Esophagus squamous epithelium (tissue), 5 donors: ENCODE results near the gene MRPS7. TPM values are rescaled to one million over a fixed set of nuclear protein-coding genes. Genes with fewer than 3 reads are reported as not detected.

Experiments
- DNase-seq: peaks from one replicate; lab custom pipeline; 2025; lab: John Stamatoyannopoulos, UW
- H3K27ac ChIP-seq, 4 donors: fragments of 200-600 bp; sonication (generic); one replicate each; pipeline ENCODE4 v1.5.1; 2016 to 2019; ENCODE audit warnings: mild to moderate bottlenecking in 1 of 4
- H3K27me3 ChIP-seq, 4 donors: fragments of 200-600 bp; sonication (generic); 1 replicate in 3 of 4; 2 replicates in 1 of 4; pipeline versions ENCODE4 v1.5.1 to v1.6.0; 2017 to 2021; ENCODE audit warnings: antibody characterized with exemption in 1 of 4
- H3K36me3 ChIP-seq, 3 donors: fragments of 200-600 bp; sonication (generic); one replicate each; pipeline ENCODE4 v1.5.1; 2016 to 2019
- H3K4me1 ChIP-seq, 3 donors: fragments of 200-600 bp; sonication (generic); one replicate each; pipeline ENCODE4 v1.5.1; 2017 to 2019
- H3K4me3 ChIP-seq, 4 donors: fragments of 200-600 bp; sonication (generic); 1 replicate in 3 of 4; 2 replicates in 1 of 4; pipeline ENCODE4 v1.5.1; 2016 to 2019; ENCODE audit warnings: mild to moderate bottlenecking in 2 of 4, moderate library complexity in 1 of 4
- H3K9me3 ChIP-seq, 3 donors: fragments of 200-600 bp; sonication (generic); one replicate each; pipeline ENCODE4 v1.5.1; 2016 to 2019
- POLR2A ChIP-seq, 4 donors: fragments of 450-650 bp; IDR thresholded peaks; one replicate each; pipeline ENCODE4 v1.6.1; 2017; ENCODE audit warnings: antibody characterized with exemption in 4 of 4, mild to moderate bottlenecking in 4 of 4, moderate library complexity in 3 of 4
- WGBS, 2 donors: methylation state at CpG; one replicate each; pipeline ENCODE4 v1.1.5; 2018; 5-methylcytosine and 5-hydroxymethylcytosine counted together
- intact Hi-C: fragments of 100-400 bp; cut with DNase I; formaldehyde crosslinking; loops from one replicate; pipeline ENCODE4 v1.15.0; 2022
- total RNA-seq, 4 donors: library from RNA; depleted of rRNA; stranded (reverse); fragments of >200 nt; gene quantifications; one replicate each; pipeline ENCODE4 v1.1.0, GENCODE V29; 2016
- TF ChIP-seq, protein P1 (sequence below), 6 experiments: fragments of 450-650 bp in 4 of 6; fragments of 200-600 bp in 2 of 6; sonication (generic) in 2 of 6; IDR thresholded peaks; one replicate each; pipeline ENCODE4 v1.5.1; 2016 to 2019; ENCODE audit warnings: antibody characterized with exemption in 6 of 6, mild to moderate bottlenecking in 4 of 6, moderate library complexity in 4 of 6
- donor health status: DM: yes; HTN: yes; CAD: no.

The MRPS7 gene
- total RNA-seq, 4 donors from 2014 or later = 42.2 to 62.6 (median 48.7) TPM

DNA sequence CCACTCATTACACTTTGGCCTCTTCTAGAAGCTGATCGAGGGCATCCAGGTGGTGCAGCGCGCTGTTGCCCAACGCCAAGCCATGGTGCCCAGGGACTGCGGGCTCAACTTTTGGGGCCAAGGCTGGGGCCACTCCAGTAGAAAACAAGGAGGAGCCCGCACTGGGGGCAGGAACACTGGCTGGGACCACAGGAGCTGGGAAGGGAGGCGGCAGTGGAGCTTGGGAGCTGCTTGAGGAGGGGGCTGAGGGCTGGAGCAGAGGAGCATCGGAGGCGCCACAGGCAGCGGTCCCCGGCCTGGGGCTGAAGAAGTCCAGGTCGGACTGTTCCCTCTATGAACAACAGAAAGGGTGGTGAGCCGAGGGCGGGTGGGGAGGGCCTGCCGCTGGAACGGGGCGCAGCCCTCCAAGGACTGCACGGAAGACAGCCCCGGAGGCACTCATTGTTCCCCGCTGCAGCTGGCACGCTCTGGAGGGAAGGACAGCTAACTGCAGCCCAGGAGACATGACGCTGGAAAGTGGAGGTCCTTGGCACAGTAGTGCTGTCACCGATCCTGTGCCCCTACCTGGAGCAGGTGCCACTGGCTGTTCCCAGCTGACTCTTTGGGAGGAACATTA lies 21.8 kb upstream of the MRPS7 start:
- 80 to 88% methylated on average over 2 to 18 of the region's 23 CpGs for WGBS, 2 donors
- no peak overlapping the region for H3K4me3 ChIP-seq
- no peaks in the 10 kb centered on the region for H3K4me1 ChIP-seq
- no peak for TF ChIP-seq POLR2A (IDR thresholded peaks at IDR 0.05)
- TF ChIP-seq, protein P1, sequence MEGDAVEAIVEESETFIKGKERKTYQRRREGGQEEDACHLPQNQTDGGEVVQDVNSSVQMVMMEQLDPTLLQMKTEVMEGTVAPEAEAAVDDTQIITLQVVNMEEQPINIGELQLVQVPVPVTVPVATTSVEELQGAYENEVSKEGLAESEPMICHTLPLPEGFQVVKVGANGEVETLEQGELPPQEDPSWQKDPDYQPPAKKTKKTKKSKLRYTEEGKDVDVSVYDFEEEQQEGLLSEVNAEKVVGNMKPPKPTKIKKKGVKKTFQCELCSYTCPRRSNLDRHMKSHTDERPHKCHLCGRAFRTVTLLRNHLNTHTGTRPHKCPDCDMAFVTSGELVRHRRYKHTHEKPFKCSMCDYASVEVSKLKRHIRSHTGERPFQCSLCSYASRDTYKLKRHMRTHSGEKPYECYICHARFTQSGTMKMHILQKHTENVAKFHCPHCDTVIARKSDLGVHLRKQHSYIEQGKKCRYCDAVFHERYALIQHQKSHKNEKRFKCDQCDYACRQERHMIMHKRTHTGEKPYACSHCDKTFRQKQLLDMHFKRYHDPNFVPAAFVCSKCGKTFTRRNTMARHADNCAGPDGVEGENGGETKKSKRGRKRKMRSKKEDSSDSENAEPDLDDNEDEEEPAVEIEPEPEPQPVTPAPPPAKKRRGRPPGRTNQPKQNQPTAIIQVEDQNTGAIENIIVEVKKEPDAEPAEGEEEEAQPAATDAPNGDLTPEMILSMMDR (IDR thresholded peaks at IDR 0.05) = no peak
- intact Hi-C loops = no loop called here
- H3K36me3 ChIP-seq = peaks cover 73 to 100% (median 80%) of the 10 kb centered on the region in 3 donors
- no peak for DNase-seq
- H3K27me3 ChIP-seq = no peaks in the 10 kb centered on the region
- no peaks in the 10 kb centered on the region for H3K9me3 ChIP-seq
- H3K27ac ChIP-seq = peak overlapping the region in 1 of 4 donors; percentile 9

DNA sequence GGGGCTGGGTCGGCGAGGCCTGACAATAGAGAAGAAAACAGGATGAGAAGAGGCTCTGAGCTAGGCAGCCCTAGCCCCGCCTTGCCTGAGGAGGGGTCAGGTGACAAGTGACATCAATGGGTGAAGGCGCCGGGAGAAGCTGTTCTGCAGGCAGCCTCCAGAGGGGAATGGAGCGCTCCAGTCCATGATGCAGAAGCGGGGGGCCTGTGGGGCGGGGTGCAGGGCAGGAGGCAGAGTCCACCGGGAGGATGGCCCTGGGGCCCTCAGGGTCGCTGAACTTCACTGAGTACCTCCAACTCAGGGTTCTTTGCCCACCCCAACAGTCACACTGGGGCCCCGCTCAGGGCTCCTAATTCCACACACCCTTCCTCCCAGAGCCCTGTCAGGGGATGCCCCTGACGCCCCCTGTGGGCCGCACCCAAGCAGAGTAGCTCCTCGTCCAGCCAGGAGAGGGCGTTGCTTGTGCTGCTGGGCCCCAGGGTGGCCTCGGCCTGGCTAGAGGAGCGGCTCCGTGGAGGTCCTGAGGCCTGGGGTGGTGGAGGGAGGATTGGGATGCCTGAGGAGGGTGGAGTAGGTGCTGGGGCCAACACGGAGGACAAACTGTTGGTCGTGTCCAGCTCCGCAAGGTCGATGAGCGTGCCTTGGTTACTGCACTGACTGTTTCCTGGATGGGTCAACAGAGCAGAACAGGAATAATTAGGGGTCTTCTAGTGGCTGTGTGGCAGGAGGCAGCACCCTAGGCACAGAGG lies 21.1 kb upstream of the MRPS7 start:
- H3K36me3 ChIP-seq = peaks cover 73 to 100% (median 82%) of the 10 kb centered on the region in 3 donors
- H3K27me3 ChIP-seq = no peaks in the 10 kb centered on the region
- no peak overlapping the region for H3K4me3 ChIP-seq
- TF ChIP-seq, protein P1 (IDR thresholded peaks at IDR 0.05) = peak in 5 of 6 experiments; percentile 11 to 60 (median 22)
- no peak for TF ChIP-seq POLR2A (IDR thresholded peaks at IDR 0.05)
- no peaks in the 10 kb centered on the region for H3K4me1 ChIP-seq
- H3K27ac ChIP-seq = peak overlapping the region in 3 of 4 donors; percentile 4 to 34 (median 9)
- intact Hi-C loops = no loop called here
- DNase-seq = no peak
- H3K9me3 ChIP-seq = no peaks in the 10 kb centered on the region
- WGBS, 2 donors = 0 to 73% methylated on average over 1 to 2 of the region's 23 CpGs

DNA sequence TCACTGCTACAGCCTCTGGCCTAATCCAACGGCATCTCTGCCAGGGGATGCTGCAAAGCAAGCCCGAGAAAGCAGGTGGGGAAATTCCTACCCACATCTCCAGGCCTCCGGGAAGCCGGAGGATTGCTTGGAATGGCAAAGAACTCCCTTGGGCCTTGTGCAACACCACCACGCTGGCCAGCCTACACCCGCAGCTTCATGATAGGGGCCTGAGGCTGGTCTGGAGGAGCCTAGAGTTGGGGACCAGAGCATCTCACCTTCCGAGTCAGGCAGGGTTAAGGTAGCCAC lies 20.6 kb upstream of the MRPS7 start:
- H3K9me3 ChIP-seq = no peaks in the 10 kb centered on the region
- WGBS, 2 donors = 83% methylated on average over 1 of the region's 7 CpGs; no CpG with 5 or more reads in 1 of the 2 donors
- TF ChIP-seq POLR2A (IDR thresholded peaks at IDR 0.05) = no peak
- TF ChIP-seq, protein P1 (IDR thresholded peaks at IDR 0.05) = no peak
- intact Hi-C loops = no loop called here
- peak overlapping the region in 1 of 4 donors; percentile 34 for H3K27ac ChIP-seq
- H3K36me3 ChIP-seq = peaks cover 78 to 100% (median 85%) of the 10 kb centered on the region in 3 donors
- no peaks in the 10 kb centered on the region for H3K4me1 ChIP-seq
- DNase-seq = no peak
- no peaks in the 10 kb centered on the region for H3K27me3 ChIP-seq
- H3K4me3 ChIP-seq = no peak overlapping the region

DNA sequence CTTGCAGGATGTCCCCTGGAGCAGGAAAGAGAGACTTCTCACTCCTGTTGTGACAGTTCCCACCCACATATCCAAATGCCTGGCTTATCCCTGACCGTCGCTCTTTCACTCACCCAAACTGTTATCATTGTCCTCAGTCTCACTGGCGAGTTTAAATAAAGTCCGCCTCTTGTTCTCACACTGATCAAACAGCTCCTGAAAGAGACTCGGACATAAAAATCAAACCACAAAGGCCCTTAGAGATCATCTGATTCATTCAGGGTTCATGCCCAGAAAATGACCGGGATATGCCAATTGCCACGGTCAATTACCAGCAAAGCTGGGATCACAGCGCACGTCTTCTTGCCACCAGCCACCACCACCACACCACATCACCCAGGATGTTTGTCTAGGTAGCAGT lies 20.2 kb upstream of the MRPS7 start:
- TF ChIP-seq, protein P1 (IDR thresholded peaks at IDR 0.05) = no peak
- no peak for TF ChIP-seq POLR2A (IDR thresholded peaks at IDR 0.05)
- H3K27ac ChIP-seq = peak overlapping the region in 1 of 4 donors; percentile 34
- intact Hi-C loops = no loop called here
- H3K27me3 ChIP-seq = no peaks in the 10 kb centered on the region
- DNase-seq = no peak
- 92 to 93% methylated on average over 9 of the region's 9 CpGs for WGBS, 2 donors
- H3K4me1 ChIP-seq = no peaks in the 10 kb centered on the region
- H3K4me3 ChIP-seq = no peak overlapping the region
- H3K9me3 ChIP-seq = no peaks in the 10 kb centered on the region
- peaks cover 81 to 100% (median 82%) of the 10 kb centered on the region in 3 donors for H3K36me3 ChIP-seq

DNA sequence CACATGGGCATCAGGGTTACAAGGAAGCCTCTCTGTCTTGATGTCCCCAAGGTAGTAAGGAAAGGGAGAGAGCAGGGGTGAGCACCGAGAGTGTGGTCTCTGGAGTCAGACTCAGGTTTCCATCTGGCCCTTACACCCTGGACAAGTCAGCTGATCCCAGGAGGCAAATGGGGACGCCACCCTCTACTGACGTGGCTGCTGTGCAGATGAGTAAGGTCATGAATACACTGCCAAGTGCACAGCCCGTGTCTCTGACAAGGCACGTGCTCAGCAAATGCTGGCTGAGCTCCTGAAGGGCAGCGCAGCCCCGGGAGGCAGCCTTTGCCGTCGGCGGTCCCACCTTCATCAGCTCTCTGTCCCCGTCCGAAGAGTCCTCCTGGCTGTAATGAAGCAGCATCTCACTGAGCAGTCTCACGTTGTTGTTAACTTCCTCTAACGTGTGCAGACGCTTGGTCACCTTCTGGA lies 19.7 kb upstream of the MRPS7 start:
- Histone ChIP-seq H3K27me3 (no peaks in the 10 kb centered on the region), H3K4me3 (no peak overlapping the region), H3K27ac (peak overlapping the region in 2 of 4 donors; percentile 7 to 11), H3K36me3 (peaks cover 75 to 98% (median 82%) of the 10 kb centered on the region in 3 donors), H3K9me3 (no peaks in the 10 kb centered on the region), H3K4me1 (no peaks in the 10 kb centered on the region)
- 53 to 76% methylated on average over 6 to 10 of the region's 15 CpGs for WGBS, 2 donors
- DNase-seq = no peak
- no peak for TF ChIP-seq POLR2A (IDR thresholded peaks at IDR 0.05)
- intact Hi-C loops = no loop called here
